ENCODE measurements around the gene PLD5. TPM values are rescaled to one million over a fixed set of nuclear protein-coding genes. Genes with fewer than 3 reads are reported as not detected.

PLD5 gene
- total RNA-seq, 1 experiment from 2014 or later, result 9.2 TPM

DNA sequence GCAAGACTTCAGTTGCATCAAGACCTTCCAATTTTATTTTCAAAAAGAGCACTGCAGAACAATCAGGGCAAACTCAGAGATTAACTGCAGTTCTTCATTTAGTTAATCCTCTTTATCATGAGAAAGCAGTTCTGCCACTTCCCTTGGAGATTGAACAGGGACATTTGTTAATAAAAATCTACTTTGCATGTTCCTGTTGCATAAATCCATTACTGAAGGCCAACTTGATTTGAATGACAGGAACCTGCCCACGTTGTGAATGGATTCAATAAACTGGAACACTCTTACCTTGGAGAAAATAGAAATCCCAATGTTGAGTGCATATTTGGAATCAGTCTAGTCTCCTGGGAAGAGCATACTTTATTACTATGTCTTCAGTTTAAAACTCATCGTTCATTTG lies 19.6 kb upstream of the PLD5 start:
- no peak for DNase-seq (ENCODE audit: low spot score)
- no peaks in the 10 kb centered on the region for H3K36me3 ChIP-seq (ENCODE audit: insufficient read depth, low read length, poor library complexity, severe bottlenecking)
- no peaks in the 10 kb centered on the region for H3K9me3 ChIP-seq (ENCODE audit: low read depth, low read length, poor library complexity, severe bottlenecking)
- no TSS peak for BruUV-seq (replicated peaks)
- no peaks in the 10 kb centered on the region for H3K4me1 ChIP-seq (ENCODE audit: insufficient read depth, low read length, poor library complexity, severe bottlenecking)
- H3K27me3 ChIP-seq (replicated peaks; ENCODE audit: insufficient read depth, low read depth, low read length, poor library complexity), result no peaks in the 10 kb centered on the region
- no peak overlapping the region for H3K4me3 ChIP-seq (ENCODE audit: low read depth, low read length, poor library complexity, severe bottlenecking)
- no peak for TF ChIP-seq EZH2 (IDR thresholded peaks at IDR 0.05; ENCODE audit: borderline replicate concordance, low read depth, low read length, poor library complexity, severe bottlenecking)
- TF ChIP-seq, protein P1, sequence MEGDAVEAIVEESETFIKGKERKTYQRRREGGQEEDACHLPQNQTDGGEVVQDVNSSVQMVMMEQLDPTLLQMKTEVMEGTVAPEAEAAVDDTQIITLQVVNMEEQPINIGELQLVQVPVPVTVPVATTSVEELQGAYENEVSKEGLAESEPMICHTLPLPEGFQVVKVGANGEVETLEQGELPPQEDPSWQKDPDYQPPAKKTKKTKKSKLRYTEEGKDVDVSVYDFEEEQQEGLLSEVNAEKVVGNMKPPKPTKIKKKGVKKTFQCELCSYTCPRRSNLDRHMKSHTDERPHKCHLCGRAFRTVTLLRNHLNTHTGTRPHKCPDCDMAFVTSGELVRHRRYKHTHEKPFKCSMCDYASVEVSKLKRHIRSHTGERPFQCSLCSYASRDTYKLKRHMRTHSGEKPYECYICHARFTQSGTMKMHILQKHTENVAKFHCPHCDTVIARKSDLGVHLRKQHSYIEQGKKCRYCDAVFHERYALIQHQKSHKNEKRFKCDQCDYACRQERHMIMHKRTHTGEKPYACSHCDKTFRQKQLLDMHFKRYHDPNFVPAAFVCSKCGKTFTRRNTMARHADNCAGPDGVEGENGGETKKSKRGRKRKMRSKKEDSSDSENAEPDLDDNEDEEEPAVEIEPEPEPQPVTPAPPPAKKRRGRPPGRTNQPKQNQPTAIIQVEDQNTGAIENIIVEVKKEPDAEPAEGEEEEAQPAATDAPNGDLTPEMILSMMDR (conservative IDR thresholded peaks at IDR 0.05; ENCODE audit: low read depth, low read length), result no peak
- H3K27ac ChIP-seq (ENCODE audit: low read depth, low read length, poor library complexity, severe bottlenecking), result no peak overlapping the region
- intact Hi-C loops (cut with micrococcal nuclease; ENCODE audit: unreplicated experiment), result no loop called here
- ChIA-PET CTCF (no interaction called here), POLR2A (ENCODE audit: low non-redundant PET) (no interaction called here)

DNA sequence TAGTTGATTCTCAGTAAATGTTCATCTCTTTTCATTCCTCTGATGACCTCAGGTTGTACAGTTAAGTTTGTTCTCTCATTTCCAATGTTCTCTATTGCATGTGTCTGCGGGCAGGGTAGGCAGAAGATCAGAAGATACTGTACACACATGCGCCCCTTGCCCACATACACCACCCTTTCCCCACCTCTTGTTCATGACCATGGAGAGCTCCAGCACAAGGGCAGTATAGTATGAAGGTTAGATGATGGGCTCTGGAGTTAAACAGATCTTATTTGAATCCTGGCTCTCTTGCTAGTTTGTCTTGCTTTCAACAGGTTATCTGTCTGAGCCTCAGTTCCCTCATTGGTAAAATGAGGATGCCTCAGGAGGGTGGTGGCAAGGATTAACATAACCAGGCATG lies 17.8 kb upstream of the PLD5 start:
- Histone ChIP-seq H3K27me3 (replicated peaks; ENCODE audit: insufficient read depth, low read depth, low read length, poor library complexity) (no peaks in the 10 kb centered on the region), H3K36me3 (ENCODE audit: insufficient read depth, low read length, poor library complexity, severe bottlenecking) (no peaks in the 10 kb centered on the region), H3K9me3 (ENCODE audit: low read depth, low read length, poor library complexity, severe bottlenecking) (no peaks in the 10 kb centered on the region), H3K4me3 (ENCODE audit: low read depth, low read length, poor library complexity, severe bottlenecking) (no peak overlapping the region), H3K27ac (ENCODE audit: low read depth, low read length, poor library complexity, severe bottlenecking) (no peak overlapping the region), H3K4me1 (ENCODE audit: insufficient read depth, low read length, poor library complexity, severe bottlenecking) (no peaks in the 10 kb centered on the region)
- CTCF ChIA-PET, result no interaction called here
- intact Hi-C loops (cut with micrococcal nuclease; ENCODE audit: unreplicated experiment), result no loop called here
- BruUV-seq (replicated peaks), result no TSS peak
- POLR2A ChIA-PET (ENCODE audit: low non-redundant PET), result no interaction called here
- DNase-seq (ENCODE audit: low spot score), result no peak
- no peak for TF ChIP-seq EZH2 (IDR thresholded peaks at IDR 0.05; ENCODE audit: borderline replicate concordance, low read depth, low read length, poor library complexity, severe bottlenecking)

DNA sequence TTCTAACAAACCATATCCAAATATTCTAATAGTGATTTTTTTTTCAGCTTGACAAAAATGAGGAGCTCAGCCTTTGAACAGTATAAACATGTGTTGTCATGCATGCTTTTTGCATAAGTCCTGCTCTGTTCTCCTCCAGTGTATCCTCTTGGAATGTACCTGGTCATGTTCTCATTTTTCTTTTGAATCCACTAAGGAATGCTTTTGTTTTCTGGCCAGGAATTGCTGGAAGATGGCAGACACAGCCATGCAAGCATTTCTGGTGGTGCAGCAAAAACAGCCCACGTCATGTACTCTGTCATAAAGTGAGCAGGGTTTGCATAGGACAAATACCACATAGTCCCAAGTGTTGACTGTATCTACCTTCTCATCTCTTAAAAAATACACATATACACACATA lies 11.5 kb upstream of the PLD5 start:
- intact Hi-C loops (cut with micrococcal nuclease; ENCODE audit: unreplicated experiment), result no loop called here
- ChIA-PET POLR2A (ENCODE audit: low non-redundant PET) (no interaction called here), CTCF (no interaction called here)
- no peak for TF ChIP-seq EZH2 (IDR thresholded peaks at IDR 0.05; ENCODE audit: borderline replicate concordance, low read depth, low read length, poor library complexity, severe bottlenecking)
- TF ChIP-seq, protein P1 (conservative IDR thresholded peaks at IDR 0.05; ENCODE audit: low read depth, low read length), result no peak
- BruUV-seq (replicated peaks), result no TSS peak
- Histone ChIP-seq H3K27me3 (replicated peaks; ENCODE audit: insufficient read depth, low read depth, low read length, poor library complexity) (no peaks in the 10 kb centered on the region), H3K4me1 (ENCODE audit: insufficient read depth, low read length, poor library complexity, severe bottlenecking) (no peaks in the 10 kb centered on the region), H3K27ac (ENCODE audit: low read depth, low read length, poor library complexity, severe bottlenecking) (no peak overlapping the region), H3K9me3 (ENCODE audit: low read depth, low read length, poor library complexity, severe bottlenecking) (no peaks in the 10 kb centered on the region), H3K4me3 (ENCODE audit: low read depth, low read length, poor library complexity, severe bottlenecking) (no peak overlapping the region), H3K36me3 (ENCODE audit: insufficient read depth, low read length, poor library complexity, severe bottlenecking) (no peaks in the 10 kb centered on the region)
- DNase-seq (ENCODE audit: low spot score), result no peak

DNA sequence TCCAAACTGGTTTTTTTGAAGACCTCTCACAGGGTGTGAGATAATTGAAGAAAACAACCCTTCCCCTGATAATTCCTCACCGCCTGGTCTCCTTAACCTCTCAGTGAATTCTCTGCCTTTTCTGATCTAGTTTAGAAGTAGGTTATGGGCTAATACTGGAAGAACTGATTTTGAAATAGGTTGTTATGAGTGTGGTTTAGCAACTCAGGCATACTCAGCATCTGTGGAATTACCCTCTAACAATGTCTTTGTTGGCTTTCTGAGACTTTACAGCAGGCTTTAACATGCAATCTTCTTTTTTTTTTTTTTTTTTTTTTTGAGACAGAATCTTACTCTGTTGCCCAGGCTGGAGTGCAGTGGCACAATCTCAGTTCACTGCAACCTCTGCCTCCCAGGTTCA lies 10.3 kb upstream of the PLD5 start:
- no peaks in the 10 kb centered on the region for H3K27me3 ChIP-seq (replicated peaks; ENCODE audit: insufficient read depth, low read depth, low read length, poor library complexity)
- ChIA-PET CTCF (no interaction called here), POLR2A (ENCODE audit: low non-redundant PET) (no interaction called here)
- intact Hi-C loops (cut with micrococcal nuclease; ENCODE audit: unreplicated experiment), result no loop called here
- no TSS peak for BruUV-seq (replicated peaks)
- no peak for DNase-seq (ENCODE audit: low spot score)
- no peak overlapping the region for H3K27ac ChIP-seq (ENCODE audit: low read depth, low read length, poor library complexity, severe bottlenecking)
- H3K36me3 ChIP-seq (ENCODE audit: insufficient read depth, low read length, poor library complexity, severe bottlenecking), result no peaks in the 10 kb centered on the region
- TF ChIP-seq, protein P1 (conservative IDR thresholded peaks at IDR 0.05; ENCODE audit: low read depth, low read length), result no peak
- no peak for TF ChIP-seq EZH2 (IDR thresholded peaks at IDR 0.05; ENCODE audit: borderline replicate concordance, low read depth, low read length, poor library complexity, severe bottlenecking)
- no peak overlapping the region for H3K4me3 ChIP-seq (ENCODE audit: low read depth, low read length, poor library complexity, severe bottlenecking)
- no peaks in the 10 kb centered on the region for H3K4me1 ChIP-seq (ENCODE audit: insufficient read depth, low read length, poor library complexity, severe bottlenecking)
- no peaks in the 10 kb centered on the region for H3K9me3 ChIP-seq (ENCODE audit: low read depth, low read length, poor library complexity, severe bottlenecking)
